ENCODE results near the gene RNASE13. TPM values are rescaled to one million over a fixed set of nuclear protein-coding genes. Genes with fewer than 3 reads are reported as not detected.
"Not testable (repeated sequence)": the region's sequence is repeated elsewhere in the genome, so short reads cannot be mapped to it uniquely, and the experiment has no call there.

Gene RNASE13
- total RNA-seq, 1 experiment from 2014 or later: not detected

- Histone ChIP-seq H3K27ac (ENCODE audit: low read depth, low read length, poor library complexity, severe bottlenecking) (no peak within 1 kb of the TSS), H3K27me3 (replicated peaks; ENCODE audit: insufficient read depth, low read depth, low read length, poor library complexity) (no peaks in the 10 kb centered on the region), H3K36me3 (ENCODE audit: insufficient read depth, low read length, poor library complexity, severe bottlenecking) (no peaks in the 10 kb centered on the region), H3K9me3 (ENCODE audit: low read depth, low read length, poor library complexity, severe bottlenecking) (no peaks in the 10 kb centered on the region), H3K4me3 (ENCODE audit: low read depth, low read length, poor library complexity, severe bottlenecking) (no peak within 1 kb of the TSS), H3K4me1 (ENCODE audit: insufficient read depth, low read length, poor library complexity, severe bottlenecking) (no peaks in the 10 kb centered on the region)
- CTCF ChIA-PET: no interaction called here
- POLR2A ChIA-PET (ENCODE audit: low non-redundant PET): no interaction called here
- TF ChIP-seq, protein P1, sequence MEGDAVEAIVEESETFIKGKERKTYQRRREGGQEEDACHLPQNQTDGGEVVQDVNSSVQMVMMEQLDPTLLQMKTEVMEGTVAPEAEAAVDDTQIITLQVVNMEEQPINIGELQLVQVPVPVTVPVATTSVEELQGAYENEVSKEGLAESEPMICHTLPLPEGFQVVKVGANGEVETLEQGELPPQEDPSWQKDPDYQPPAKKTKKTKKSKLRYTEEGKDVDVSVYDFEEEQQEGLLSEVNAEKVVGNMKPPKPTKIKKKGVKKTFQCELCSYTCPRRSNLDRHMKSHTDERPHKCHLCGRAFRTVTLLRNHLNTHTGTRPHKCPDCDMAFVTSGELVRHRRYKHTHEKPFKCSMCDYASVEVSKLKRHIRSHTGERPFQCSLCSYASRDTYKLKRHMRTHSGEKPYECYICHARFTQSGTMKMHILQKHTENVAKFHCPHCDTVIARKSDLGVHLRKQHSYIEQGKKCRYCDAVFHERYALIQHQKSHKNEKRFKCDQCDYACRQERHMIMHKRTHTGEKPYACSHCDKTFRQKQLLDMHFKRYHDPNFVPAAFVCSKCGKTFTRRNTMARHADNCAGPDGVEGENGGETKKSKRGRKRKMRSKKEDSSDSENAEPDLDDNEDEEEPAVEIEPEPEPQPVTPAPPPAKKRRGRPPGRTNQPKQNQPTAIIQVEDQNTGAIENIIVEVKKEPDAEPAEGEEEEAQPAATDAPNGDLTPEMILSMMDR (conservative IDR thresholded peaks at IDR 0.05; ENCODE audit: low read depth, low read length): no peak
- no peak for TF ChIP-seq EZH2 (IDR thresholded peaks at IDR 0.05; ENCODE audit: borderline replicate concordance, low read depth, low read length, poor library complexity, severe bottlenecking)
- no TSS peak for BruUV-seq (replicated peaks)
- DNase-seq (ENCODE audit: low spot score): no peak
- intact Hi-C loops (cut with micrococcal nuclease; ENCODE audit: unreplicated experiment): no loop called here
Observed at GRCh38 chr14:21041676-21042433, 7.2 kb upstream of the RNASE13 start, which contains the start of gene RNASE7. Gene RNASE7, plus strand, starts transcription at chr14:21042362. Its CDS starts 631 bp downstream, at chr14:21042993.

- intact Hi-C loops (cut with micrococcal nuclease; ENCODE audit: unreplicated experiment): loop anchor here (1.0 kb wide), 1 partner anchor 27 kb away; no protein-coding TSS in a partner anchor
- DNase-seq (ENCODE audit: low spot score); H3K4me1 ChIP-seq (ENCODE audit: insufficient read depth, low read length, poor library complexity, severe bottlenecking); H3K4me3 ChIP-seq (ENCODE audit: low read depth, low read length, poor library complexity, severe bottlenecking); H3K27ac ChIP-seq (ENCODE audit: low read depth, low read length, poor library complexity, severe bottlenecking); H3K36me3 ChIP-seq (ENCODE audit: insufficient read depth, low read length, poor library complexity, severe bottlenecking); BruUV-seq (replicated peaks); H3K27me3 ChIP-seq (replicated peaks; ENCODE audit: insufficient read depth, low read depth, low read length, poor library complexity); H3K9me3 ChIP-seq (ENCODE audit: low read depth, low read length, poor library complexity, severe bottlenecking); POLR2A ChIA-PET (ENCODE audit: low non-redundant PET): not testable (repeated sequence)
- CTCF ChIA-PET: interaction anchor here (0.9 to 2.0 kb wide), 3 partner anchors 26 to 36 kb away, joined by 3 to 44 read pairs (median 4); no protein-coding TSS in a partner anchor
Observed at GRCh38 chr14:21040941-21041340, 6.3 kb upstream of the RNASE13 start.

DNA sequence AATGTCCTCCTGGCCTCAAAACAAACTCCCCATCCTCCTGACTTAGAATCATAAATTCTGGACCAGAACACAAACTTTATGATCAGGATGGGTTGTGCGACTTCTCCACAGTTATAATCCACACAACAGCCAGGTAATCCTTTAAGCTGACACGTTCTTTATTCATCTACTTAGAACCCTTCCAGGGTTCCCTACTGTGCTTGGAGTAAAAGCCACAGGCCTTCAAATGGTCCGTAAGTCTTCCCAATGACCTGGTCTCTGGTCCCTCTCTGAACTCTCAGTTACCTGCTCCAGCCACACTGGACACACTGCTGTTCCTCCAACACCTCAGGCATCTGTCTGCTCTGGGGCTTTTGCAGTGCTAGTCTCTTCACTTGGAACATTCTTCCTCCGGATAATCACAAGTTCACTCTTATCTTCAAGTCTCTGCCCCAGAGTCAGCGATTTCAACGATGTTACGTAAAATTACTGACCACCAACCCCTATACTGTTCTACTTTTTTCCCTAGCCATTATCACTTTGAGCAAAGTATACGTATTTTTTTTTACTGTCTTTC is 5.8 kb upstream of the RNASE13 start:
- POLR2A ChIA-PET (ENCODE audit: low non-redundant PET): no interaction called here
- CTCF ChIA-PET: interaction anchor here (0.9 to 2.0 kb wide), 4 partner anchors 25 to 282 kb away, joined by 3 to 44 read pairs (median 4); no protein-coding TSS in a partner anchor

More for the DNA sequence above, 5.8 kb upstream of the RNASE13 start:
- H3K9me3 ChIP-seq (ENCODE audit: low read depth, low read length, poor library complexity, severe bottlenecking): no peaks in the 10 kb centered on the region
- BruUV-seq (replicated peaks): no TSS peak
- intact Hi-C loops (cut with micrococcal nuclease; ENCODE audit: unreplicated experiment): loop anchor here (1.0 kb wide), 1 partner anchor 26 kb away; no protein-coding TSS in a partner anchor
- DNase-seq (ENCODE audit: low spot score): no peak
- H3K36me3 ChIP-seq (ENCODE audit: insufficient read depth, low read length, poor library complexity, severe bottlenecking): no peaks in the 10 kb centered on the region
- H3K27me3 ChIP-seq (replicated peaks; ENCODE audit: insufficient read depth, low read depth, low read length, poor library complexity): no peaks in the 10 kb centered on the region
- TF ChIP-seq, protein P1 (conservative IDR thresholded peaks at IDR 0.05; ENCODE audit: low read depth, low read length): no peak
- no peak for TF ChIP-seq EZH2 (IDR thresholded peaks at IDR 0.05; ENCODE audit: borderline replicate concordance, low read depth, low read length, poor library complexity, severe bottlenecking)
- H3K4me3 ChIP-seq (ENCODE audit: low read depth, low read length, poor library complexity, severe bottlenecking): no peak overlapping the region
- H3K27ac ChIP-seq (ENCODE audit: low read depth, low read length, poor library complexity, severe bottlenecking): no peak overlapping the region
- no peaks in the 10 kb centered on the region for H3K4me1 ChIP-seq (ENCODE audit: insufficient read depth, low read length, poor library complexity, severe bottlenecking)
